PFSK-1 (cell line): Measurements from ENCODE around the gene PDE3A.

Experiments
- FOXP2 ChIP-seq: optimal IDR thresholded peaks from 2 replicates; pipeline ENCODE3; 2011; ENCODE audit warnings: borderline replicate concordance, control low read depth, inconsistent platforms; ENCODE audit not compliant: insufficient read depth; ENCODE audit errors: extremely low read length, extremely low read depth
- POLR2AphosphoS5 ChIP-seq: IDR thresholded peaks from 2 replicates; pipeline ENCODE4 v1.6.1; 2012; ENCODE audit warnings: low read depth, mild to moderate bottlenecking, control low read depth, low read length, moderate library complexity
- SIN3A ChIP-seq: IDR thresholded peaks from 2 replicates; pipeline ENCODE4 v1.6.1; 2012; ENCODE audit warnings: mild to moderate bottlenecking, low read length, moderate library complexity, borderline replicate concordance; ENCODE audit not compliant: insufficient read depth
- TAF1 ChIP-seq: IDR thresholded peaks from 2 replicates; pipeline ENCODE4 v1.6.1; 2012; ENCODE audit warnings: low read length, control low read depth, borderline replicate concordance; ENCODE audit not compliant: insufficient read depth
- TF ChIP-seq, protein P1 (sequence below), 2 experiments: IDR thresholded peaks; 2 replicates each; pipeline versions ENCODE4 v1.6.1 to v1.8.0; 2011 to 2012; ENCODE audit warnings: low read depth in 2 of 2, low read length in 2 of 2, control low read depth in 1 of 2, inconsistent platforms in 1 of 2, mild to moderate bottlenecking in 1 of 2, moderate library complexity in 1 of 2; ENCODE audit not compliant: insufficient read depth in 1 of 2

DNA sequence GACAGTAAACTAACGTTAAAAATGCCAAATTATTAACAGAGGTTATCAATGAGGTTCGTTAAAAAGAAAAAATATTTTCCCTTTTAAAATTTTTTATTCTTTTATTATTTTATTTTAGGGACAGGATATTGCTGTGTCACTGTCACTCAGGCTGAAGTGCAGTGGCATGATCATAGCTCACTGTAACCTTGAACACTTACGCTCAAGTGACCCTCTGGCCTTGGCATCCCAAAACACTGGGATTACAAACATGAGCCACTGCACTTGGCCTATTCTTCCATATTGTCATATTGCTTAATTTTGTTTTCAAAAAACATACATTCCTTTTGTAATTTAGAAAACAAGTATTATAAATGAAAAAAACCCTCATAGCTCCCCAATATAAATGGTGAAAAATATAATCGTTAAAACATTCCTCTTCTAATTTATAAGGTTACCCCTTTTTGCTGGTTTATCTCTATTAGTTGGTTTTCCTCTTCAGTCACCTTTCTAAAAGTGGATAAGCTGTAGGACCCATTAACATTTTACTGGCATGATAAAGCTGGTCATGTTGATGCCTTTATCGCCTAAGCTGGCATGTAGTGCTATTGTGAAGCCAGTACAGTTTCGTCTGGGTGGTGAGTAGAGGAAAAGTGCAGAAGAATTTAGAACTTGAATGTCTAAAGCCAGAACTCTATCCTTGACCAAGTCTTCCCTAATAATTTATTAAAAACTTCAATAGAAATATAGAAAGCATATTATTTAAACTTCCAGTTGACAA lies 27.6 kb downstream of the PDE3A start:
- no peak for TF ChIP-seq SIN3A
- TF ChIP-seq POLR2AphosphoS5: no peak
- TF ChIP-seq, protein P1, sequence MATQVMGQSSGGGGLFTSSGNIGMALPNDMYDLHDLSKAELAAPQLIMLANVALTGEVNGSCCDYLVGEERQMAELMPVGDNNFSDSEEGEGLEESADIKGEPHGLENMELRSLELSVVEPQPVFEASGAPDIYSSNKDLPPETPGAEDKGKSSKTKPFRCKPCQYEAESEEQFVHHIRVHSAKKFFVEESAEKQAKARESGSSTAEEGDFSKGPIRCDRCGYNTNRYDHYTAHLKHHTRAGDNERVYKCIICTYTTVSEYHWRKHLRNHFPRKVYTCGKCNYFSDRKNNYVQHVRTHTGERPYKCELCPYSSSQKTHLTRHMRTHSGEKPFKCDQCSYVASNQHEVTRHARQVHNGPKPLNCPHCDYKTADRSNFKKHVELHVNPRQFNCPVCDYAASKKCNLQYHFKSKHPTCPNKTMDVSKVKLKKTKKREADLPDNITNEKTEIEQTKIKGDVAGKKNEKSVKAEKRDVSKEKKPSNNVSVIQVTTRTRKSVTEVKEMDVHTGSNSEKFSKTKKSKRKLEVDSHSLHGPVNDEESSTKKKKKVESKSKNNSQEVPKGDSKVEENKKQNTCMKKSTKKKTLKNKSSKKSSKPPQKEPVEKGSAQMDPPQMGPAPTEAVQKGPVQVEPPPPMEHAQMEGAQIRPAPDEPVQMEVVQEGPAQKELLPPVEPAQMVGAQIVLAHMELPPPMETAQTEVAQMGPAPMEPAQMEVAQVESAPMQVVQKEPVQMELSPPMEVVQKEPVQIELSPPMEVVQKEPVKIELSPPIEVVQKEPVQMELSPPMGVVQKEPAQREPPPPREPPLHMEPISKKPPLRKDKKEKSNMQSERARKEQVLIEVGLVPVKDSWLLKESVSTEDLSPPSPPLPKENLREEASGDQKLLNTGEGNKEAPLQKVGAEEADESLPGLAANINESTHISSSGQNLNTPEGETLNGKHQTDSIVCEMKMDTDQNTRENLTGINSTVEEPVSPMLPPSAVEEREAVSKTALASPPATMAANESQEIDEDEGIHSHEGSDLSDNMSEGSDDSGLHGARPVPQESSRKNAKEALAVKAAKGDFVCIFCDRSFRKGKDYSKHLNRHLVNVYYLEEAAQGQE (IDR thresholded peaks at IDR 0.05; ENCODE audit: insufficient read depth in 1 of 2, low read depth in 2 of 2, low read length in 2 of 2): no peak
- TF ChIP-seq TAF1: no peak
- TF ChIP-seq FOXP2: no peak
